Measurements from ENCODE around the gene CXCL16.

Gene CXCL16

GRCh38 chr17:4747847-4748246, 8.1 kb upstream of the CXCL16 start:
- Histone ChIP-seq H3K9ac (ENCODE audit: low read depth, low read length) (no peak overlapping the region), H3K27me3 (ENCODE audit: control insufficient read depth, insufficient read depth, low read length) (peaks cover 73% of the 10 kb centered on the region), H3K4me3 (ENCODE audit: low read length) (no peak overlapping the region), H3K4me2 (ENCODE audit: low read length) (no peak overlapping the region), H3K9me3 (replicated peaks; ENCODE audit: low read length) (no peaks in the 10 kb centered on the region), H3K36me3 (ENCODE audit: insufficient read depth, low read length) (no peaks in the 10 kb centered on the region), H3K4me1 (ENCODE audit: control insufficient read depth, insufficient read depth, low read length) (no peaks in the 10 kb centered on the region)

DNA sequence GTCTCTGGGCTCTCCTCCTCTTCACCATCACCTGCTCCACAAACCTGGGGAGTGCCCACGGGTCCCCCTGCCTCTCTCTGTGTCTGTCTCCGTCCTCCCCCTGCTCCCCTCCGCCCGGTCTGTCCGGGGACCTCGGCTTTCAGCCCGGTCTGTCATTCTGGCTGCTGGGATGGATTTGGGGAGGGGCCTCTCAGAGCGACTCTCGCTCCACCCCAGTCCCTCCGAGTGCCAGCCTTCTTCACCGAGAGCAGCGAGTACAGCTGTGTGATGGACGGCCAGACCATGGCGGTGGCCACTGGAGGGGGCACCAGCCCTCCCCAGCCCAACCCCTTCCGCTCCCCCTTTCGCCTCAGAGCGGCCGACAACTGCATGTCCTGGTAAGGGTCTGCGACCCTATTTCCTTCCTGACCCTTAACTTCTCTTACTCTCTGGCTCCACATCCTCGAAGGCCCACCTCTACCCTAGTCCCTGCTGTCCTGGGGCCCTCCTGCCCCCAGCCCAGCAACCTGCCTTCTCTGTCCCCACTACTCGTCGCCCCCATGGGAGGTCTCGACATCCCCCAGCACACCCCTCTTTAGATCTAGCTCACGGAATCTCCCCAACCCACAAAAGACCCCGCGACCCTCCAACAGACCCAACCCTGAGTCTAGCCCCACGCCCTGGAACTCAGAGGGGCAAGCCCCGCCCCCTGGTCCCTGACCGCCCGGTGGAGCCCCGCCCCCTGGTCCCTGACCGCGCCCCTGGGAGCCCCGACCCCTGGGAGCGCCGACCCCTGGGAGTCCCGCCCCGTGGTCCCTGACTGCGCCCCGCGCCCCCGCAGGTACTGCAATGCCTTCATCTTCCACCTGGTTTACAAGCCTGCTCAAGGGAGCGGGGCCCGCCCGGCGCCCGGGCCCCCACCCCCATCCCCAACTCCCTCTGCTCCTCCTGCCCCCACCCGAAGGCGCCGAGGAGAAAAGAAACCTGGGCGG, 5.6 kb upstream of the CXCL16 start:
- Histone ChIP-seq H3K4me3 (ENCODE audit: low read length) (no peak overlapping the region), H3K36me3 (ENCODE audit: insufficient read depth, low read length) (no peaks in the 10 kb centered on the region), H3K27me3 (ENCODE audit: control insufficient read depth, insufficient read depth, low read length) (peaks cover 73% of the 10 kb centered on the region)

DNA sequence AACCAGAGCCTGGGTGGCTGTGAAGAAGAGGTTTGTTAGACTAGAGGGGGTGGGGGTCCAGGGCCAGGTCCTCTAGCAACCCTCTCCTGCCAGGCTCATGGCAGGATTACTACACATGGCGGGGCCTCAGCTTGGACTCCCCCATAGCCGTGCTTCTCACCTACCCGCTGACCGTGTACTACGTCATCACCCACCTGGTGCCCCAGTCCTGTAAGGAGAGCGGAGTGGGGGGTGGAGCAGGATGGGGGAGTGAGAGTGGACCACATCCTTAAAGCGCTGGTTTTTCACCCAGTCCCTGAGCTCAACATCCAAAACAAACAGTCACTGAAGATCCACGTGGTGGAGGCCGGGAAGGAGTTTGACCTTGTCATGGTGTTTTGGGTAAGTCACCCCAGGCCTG, 4.2 kb upstream of the CXCL16 start:
- no peaks in the 10 kb centered on the region for H3K9me3 ChIP-seq (replicated peaks; ENCODE audit: low read length)
- H3K27me3 ChIP-seq (ENCODE audit: control insufficient read depth, insufficient read depth, low read length) = peaks cover 75% of the 10 kb centered on the region
- H3K36me3 ChIP-seq (ENCODE audit: insufficient read depth, low read length) = no peaks in the 10 kb centered on the region
- no peak overlapping the region for H3K4me3 ChIP-seq (ENCODE audit: low read length)
- peaks cover 4% of the 10 kb centered on the region for H3K4me1 ChIP-seq (ENCODE audit: control insufficient read depth, insufficient read depth, low read length)
- no peak overlapping the region for H3K4me2 ChIP-seq (ENCODE audit: low read length)
- no peak overlapping the region for H3K9ac ChIP-seq (ENCODE audit: low read depth, low read length)

More for the DNA sequence above, 5.6 kb upstream of the CXCL16 start:
- H3K4me1 ChIP-seq (ENCODE audit: control insufficient read depth, insufficient read depth, low read length) = no peaks in the 10 kb centered on the region
- H3K9ac ChIP-seq (ENCODE audit: low read depth, low read length) = no peak overlapping the region
- H3K4me2 ChIP-seq (ENCODE audit: low read length) = no peak overlapping the region
- no peaks in the 10 kb centered on the region for H3K9me3 ChIP-seq (replicated peaks; ENCODE audit: low read length)

DNA sequence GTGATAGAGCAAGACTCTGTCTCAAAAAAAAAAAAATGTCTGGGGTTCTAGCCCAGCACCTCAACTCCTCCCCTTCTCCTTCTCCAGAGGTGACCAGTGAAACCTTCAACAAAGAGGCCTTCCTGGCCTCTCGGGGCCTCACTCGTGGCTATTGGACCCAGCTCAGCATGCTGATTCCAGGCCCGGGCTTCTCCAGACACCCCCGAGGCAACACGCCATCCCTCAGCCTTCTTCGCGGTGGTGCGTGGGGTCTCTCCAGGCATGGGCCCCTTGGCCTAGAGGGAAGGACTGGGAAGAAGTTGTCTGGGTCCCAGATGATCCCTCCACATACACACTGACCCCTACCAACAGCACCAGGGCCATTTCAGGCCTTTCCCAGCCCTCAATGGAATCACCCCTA, 3.5 kb upstream of the CXCL16 start:
- Histone ChIP-seq H3K36me3 (ENCODE audit: insufficient read depth, low read length) (no peaks in the 10 kb centered on the region), H3K4me3 (ENCODE audit: low read length) (no peak overlapping the region), H3K9me3 (replicated peaks; ENCODE audit: low read length) (no peaks in the 10 kb centered on the region), H3K4me1 (ENCODE audit: control insufficient read depth, insufficient read depth, low read length) (peaks cover 7% of the 10 kb centered on the region), H3K4me2 (ENCODE audit: low read length) (no peak overlapping the region), H3K9ac (ENCODE audit: low read depth, low read length) (no peak overlapping the region), H3K27me3 (ENCODE audit: control insufficient read depth, insufficient read depth, low read length) (peaks cover 75% of the 10 kb centered on the region)

- Histone ChIP-seq H3K4me2 (ENCODE audit: low read length) (no peak overlapping the region), H3K36me3 (ENCODE audit: insufficient read depth, low read length) (no peaks in the 10 kb centered on the region), H3K4me1 (ENCODE audit: control insufficient read depth, insufficient read depth, low read length) (peaks cover 7% of the 10 kb centered on the region), H3K9me3 (replicated peaks; ENCODE audit: low read length) (no peaks in the 10 kb centered on the region), H3K4me3 (ENCODE audit: low read length) (no peak overlapping the region), H3K27me3 (ENCODE audit: control insufficient read depth, insufficient read depth, low read length) (peaks cover 74% of the 10 kb centered on the region), H3K9ac (ENCODE audit: low read depth, low read length) (no peak overlapping the region)
Measured at GRCh38 chr17:4742629-4743028, 2.9 kb upstream of the CXCL16 start.

- Histone ChIP-seq H3K36me3 (ENCODE audit: insufficient read depth, low read length) (no peaks in the 10 kb centered on the region), H3K4me1 (ENCODE audit: control insufficient read depth, insufficient read depth, low read length) (peaks cover 7% of the 10 kb centered on the region), H3K9me3 (replicated peaks; ENCODE audit: low read length) (no peaks in the 10 kb centered on the region), H3K9ac (ENCODE audit: low read depth, low read length) (no peak overlapping the region), H3K4me2 (ENCODE audit: low read length) (no peak overlapping the region), H3K4me3 (ENCODE audit: low read length) (no peak overlapping the region), H3K27me3 (ENCODE audit: control insufficient read depth, insufficient read depth, low read length) (peaks cover 74% of the 10 kb centered on the region)
Measured at GRCh38 chr17:4742133-4742532, 2.4 kb upstream of the CXCL16 start.

- H3K4me1 ChIP-seq (ENCODE audit: control insufficient read depth, insufficient read depth, low read length) = peaks cover 7% of the 10 kb centered on the region
- no peaks in the 10 kb centered on the region for H3K9me3 ChIP-seq (replicated peaks; ENCODE audit: low read length)
- H3K9ac ChIP-seq (ENCODE audit: low read depth, low read length) = no peak overlapping the region
- H3K27me3 ChIP-seq (ENCODE audit: control insufficient read depth, insufficient read depth, low read length) = peaks cover 72% of the 10 kb centered on the region
- H3K36me3 ChIP-seq (ENCODE audit: insufficient read depth, low read length) = no peaks in the 10 kb centered on the region
- H3K4me2 ChIP-seq (ENCODE audit: low read length) = no peak overlapping the region
- H3K4me3 ChIP-seq (ENCODE audit: low read length) = no peak overlapping the region
Measured at GRCh38 chr17:4741544-4741943, 1.8 kb upstream of the CXCL16 start.

DNA sequence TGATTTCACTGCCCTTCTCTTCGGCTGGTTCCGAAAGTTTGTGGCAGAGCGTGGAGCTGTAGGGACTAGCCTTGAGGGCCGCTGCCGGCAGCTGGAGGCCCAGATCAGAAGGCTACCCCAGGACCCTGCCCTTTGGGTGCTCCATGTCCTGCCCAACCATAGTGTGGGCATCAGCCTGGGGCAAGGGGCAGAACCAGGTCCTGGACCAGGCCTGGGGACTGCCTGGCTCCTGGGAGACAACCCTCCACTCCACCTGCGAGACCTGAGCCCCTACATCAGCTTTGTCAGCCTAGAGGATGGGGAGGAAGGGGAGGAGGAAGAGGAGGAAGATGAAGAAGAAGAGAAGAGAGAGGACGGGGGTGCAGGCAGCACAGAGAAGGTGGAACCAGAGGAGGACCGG, 856 bp upstream of the CXCL16 start:
- H3K9ac ChIP-seq (ENCODE audit: low read depth, low read length) = no peak overlapping the region
- no peaks in the 10 kb centered on the region for H3K36me3 ChIP-seq (ENCODE audit: insufficient read depth, low read length)
- peaks cover 7% of the 10 kb centered on the region for H3K4me1 ChIP-seq (ENCODE audit: control insufficient read depth, insufficient read depth, low read length)
- H3K4me2 ChIP-seq (ENCODE audit: low read length) = no peak overlapping the region
- H3K4me3 ChIP-seq (ENCODE audit: low read length) = no peak overlapping the region
- peaks cover 65% of the 10 kb centered on the region for H3K27me3 ChIP-seq (ENCODE audit: control insufficient read depth, insufficient read depth, low read length)
- H3K9me3 ChIP-seq (replicated peaks; ENCODE audit: low read length) = no peaks in the 10 kb centered on the region

DNA sequence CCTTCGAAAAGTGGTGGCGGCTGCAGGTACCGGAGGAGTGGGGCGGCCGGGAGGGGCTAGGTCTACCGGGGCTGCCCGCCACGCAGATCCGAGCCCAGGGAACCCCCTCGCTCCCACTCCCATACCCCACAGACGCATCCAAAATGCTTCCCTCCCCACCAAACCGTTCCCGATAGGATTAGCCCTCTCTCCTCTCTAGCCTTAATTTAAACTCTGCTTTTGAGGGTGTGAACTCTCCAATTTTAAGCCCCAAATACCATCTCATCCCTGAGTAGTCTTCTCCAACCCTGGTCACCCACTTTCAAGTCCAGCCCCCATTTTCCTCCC, 260 bp upstream of the CXCL16 start:
- H3K9me3 ChIP-seq (replicated peaks; ENCODE audit: low read length) = no peaks in the 10 kb centered on the region
- peak overlapping the region; percentile 81 for H3K4me3 ChIP-seq (ENCODE audit: low read length)
- peak overlapping the region; percentile 95 for H3K4me2 ChIP-seq (ENCODE audit: low read length)
- no peaks in the 10 kb centered on the region for H3K36me3 ChIP-seq (ENCODE audit: insufficient read depth, low read length)
- peaks cover 7% of the 10 kb centered on the region for H3K4me1 ChIP-seq (ENCODE audit: control insufficient read depth, insufficient read depth, low read length)
- H3K27me3 ChIP-seq (ENCODE audit: control insufficient read depth, insufficient read depth, low read length) = peaks cover 60% of the 10 kb centered on the region
- H3K9ac ChIP-seq (ENCODE audit: low read depth, low read length) = peak overlapping the region; percentile 76

DNA sequence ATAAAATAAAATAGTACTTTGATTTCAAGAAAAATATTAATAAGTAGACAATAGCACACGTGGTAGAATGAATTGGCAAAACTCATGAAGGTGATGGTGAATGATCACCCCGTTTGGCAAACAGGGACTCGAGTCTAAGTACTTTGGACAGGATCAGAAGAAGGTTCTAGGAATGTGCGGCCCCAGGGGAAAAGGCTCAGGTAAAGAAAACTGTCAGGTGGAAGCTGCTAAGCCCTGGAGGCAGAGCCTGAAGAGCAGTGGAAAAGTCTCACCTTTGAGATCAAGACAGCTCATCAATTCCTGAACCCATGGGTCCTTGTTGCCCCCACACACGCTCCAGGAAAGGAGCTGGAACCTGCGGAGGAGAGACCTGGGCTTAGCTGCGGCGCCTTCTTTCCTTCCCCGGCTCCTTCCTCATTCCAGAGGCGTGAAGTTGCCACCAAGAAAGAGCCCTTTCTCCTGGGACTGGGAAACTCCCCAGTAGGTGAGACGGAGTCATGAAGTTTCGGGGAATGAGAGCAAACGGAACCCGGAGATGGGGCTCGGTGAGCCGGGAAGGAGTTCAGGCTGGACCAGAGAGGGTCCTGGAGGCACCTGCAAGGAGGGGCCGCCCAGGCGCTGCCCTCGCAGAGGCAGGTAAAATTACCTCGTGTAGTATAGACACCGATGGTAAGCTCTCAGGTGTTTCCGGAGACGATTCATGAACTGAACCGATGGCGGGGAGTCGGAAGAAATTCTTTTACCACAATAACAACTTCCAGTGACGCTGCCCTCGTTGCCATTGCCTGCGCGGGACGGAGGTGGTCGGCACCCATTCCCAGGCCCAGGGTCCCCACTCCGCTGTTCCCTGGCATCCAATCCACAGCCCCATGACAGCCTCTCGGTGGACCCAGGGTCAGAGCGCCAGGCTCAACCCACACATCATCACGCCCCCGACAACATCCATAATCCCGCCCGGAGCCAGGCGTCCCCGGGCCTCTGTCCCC, 1.3 kb downstream of the CXCL16 start:
- H3K4me2 ChIP-seq (ENCODE audit: low read length) = peak overlapping the region; percentile 95
- no peaks in the 10 kb centered on the region for H3K9me3 ChIP-seq (replicated peaks; ENCODE audit: low read length)
- peak overlapping the region; percentile 76 for H3K9ac ChIP-seq (ENCODE audit: low read depth, low read length)
- H3K27me3 ChIP-seq (ENCODE audit: control insufficient read depth, insufficient read depth, low read length) = peaks cover 45% of the 10 kb centered on the region
- peak overlapping the region; percentile 81 for H3K4me3 ChIP-seq (ENCODE audit: low read length)
- peaks cover 7% of the 10 kb centered on the region for H3K4me1 ChIP-seq (ENCODE audit: control insufficient read depth, insufficient read depth, low read length)
- H3K36me3 ChIP-seq (ENCODE audit: insufficient read depth, low read length) = no peaks in the 10 kb centered on the region

DNA sequence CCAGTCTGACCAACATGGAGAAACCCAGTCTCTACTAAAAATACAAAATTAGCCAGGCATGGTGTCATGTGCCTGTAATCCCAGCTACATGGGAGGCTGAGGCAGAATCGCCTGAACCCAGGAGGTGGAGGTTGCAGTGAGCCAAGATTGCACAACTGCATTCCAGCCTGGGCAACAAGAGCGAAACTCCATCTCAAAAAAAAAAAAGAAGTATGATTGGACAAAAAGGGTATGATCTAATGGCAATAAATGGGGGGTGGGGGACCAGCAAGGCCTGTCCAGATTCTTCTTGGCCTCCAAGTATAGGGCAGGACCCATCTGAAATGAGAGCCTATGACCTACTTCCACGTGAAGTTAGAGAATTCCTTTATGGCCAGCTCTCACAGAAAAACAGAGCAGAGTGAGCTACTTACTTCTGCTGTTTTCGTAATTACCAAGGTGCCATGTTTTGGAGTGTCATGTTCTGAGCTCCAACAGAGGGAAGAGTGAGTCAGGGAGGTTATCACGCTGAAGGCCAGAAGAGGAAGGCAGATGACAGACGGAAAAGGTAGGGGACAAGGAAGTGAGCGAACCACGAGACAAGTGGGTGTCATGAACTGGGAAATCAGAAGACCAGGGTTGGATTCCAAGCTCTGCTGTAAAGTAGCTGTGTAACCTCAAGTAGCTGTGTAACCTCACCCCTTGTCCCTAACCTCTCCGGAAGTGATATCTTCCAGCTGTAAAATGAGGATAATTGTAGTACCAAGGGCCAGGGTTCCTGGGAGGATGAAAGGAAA, 3.7 kb downstream of the CXCL16 start:
- Histone ChIP-seq H3K4me1 (ENCODE audit: control insufficient read depth, insufficient read depth, low read length) (peaks cover 7% of the 10 kb centered on the region), H3K9me3 (replicated peaks; ENCODE audit: low read length) (no peaks in the 10 kb centered on the region), H3K4me2 (ENCODE audit: low read length) (no peak overlapping the region), H3K27me3 (ENCODE audit: control insufficient read depth, insufficient read depth, low read length) (peaks cover 28% of the 10 kb centered on the region), H3K4me3 (ENCODE audit: low read length) (no peak overlapping the region), H3K36me3 (ENCODE audit: insufficient read depth, low read length) (no peaks in the 10 kb centered on the region), H3K9ac (ENCODE audit: low read depth, low read length) (no peak overlapping the region)
